Epithelial cell of proximal tubule (primary cell): ENCODE measurements around the gene NDUFB10. TPM values are rescaled to one million over a fixed set of nuclear protein-coding genes. Genes with fewer than 3 reads are reported as not detected.

Experiments used
- DNase-seq: peaks from one replicate; pipeline ENCODE4 v3.0.0-alpha.2; 2011; ENCODE audit warnings: low read depth
- H3K4me3 ChIP-seq: 2 replicates; pipeline ENCODE4 v1.5.1; 2011; ENCODE audit warnings: low read depth, mild to moderate bottlenecking, low read length
- total RNA-seq: library from RNA; depleted of rRNA; stranded (reverse); fragments of >200 nt; gene quantifications from 2 replicates; pipeline ENCODE4 v1.2.3, GENCODE V29; 2015
- TF ChIP-seq, protein P1 (sequence below): conservative IDR thresholded peaks from 2 replicates; pipeline ENCODE4 v1.5.1; 2012; ENCODE audit warnings: low read depth, mild to moderate bottlenecking, low read length

The NDUFB10 gene
- total RNA-seq, 1 donor from 2014 or later = 407 TPM

DNA sequence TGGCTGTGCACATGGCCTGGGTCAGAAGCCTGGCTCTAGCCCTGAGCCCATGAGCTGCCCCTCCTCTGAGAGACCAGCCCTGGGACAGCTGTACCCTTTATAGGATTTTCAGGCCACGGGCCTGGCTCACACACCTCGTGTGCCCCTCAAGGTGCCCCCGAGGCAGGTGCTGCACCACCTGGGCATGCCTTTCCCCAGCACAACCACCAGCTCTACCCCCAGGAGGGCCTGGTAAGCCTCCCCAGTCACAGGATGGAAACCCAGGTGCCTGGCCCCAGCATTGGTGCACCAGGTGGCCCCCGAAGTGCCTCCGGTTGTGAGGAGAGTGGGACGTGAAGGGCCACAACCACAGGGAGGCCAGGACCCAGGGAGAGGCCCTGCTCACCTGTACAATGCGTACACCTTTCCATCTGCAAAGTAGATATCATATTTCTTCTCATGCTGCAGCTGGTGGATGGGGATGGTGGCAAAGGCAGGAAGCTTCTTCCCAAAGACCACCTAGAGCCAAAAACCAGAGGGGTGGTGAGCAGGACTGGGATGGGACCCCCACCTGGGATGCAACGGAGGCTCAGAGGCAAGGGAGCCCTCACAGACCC lies 44.0 kb downstream of the NDUFB10 start:
- no peak for DNase-seq
- TF ChIP-seq, protein P1, sequence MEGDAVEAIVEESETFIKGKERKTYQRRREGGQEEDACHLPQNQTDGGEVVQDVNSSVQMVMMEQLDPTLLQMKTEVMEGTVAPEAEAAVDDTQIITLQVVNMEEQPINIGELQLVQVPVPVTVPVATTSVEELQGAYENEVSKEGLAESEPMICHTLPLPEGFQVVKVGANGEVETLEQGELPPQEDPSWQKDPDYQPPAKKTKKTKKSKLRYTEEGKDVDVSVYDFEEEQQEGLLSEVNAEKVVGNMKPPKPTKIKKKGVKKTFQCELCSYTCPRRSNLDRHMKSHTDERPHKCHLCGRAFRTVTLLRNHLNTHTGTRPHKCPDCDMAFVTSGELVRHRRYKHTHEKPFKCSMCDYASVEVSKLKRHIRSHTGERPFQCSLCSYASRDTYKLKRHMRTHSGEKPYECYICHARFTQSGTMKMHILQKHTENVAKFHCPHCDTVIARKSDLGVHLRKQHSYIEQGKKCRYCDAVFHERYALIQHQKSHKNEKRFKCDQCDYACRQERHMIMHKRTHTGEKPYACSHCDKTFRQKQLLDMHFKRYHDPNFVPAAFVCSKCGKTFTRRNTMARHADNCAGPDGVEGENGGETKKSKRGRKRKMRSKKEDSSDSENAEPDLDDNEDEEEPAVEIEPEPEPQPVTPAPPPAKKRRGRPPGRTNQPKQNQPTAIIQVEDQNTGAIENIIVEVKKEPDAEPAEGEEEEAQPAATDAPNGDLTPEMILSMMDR = no peak
- no peak overlapping the region for H3K4me3 ChIP-seq

DNA sequence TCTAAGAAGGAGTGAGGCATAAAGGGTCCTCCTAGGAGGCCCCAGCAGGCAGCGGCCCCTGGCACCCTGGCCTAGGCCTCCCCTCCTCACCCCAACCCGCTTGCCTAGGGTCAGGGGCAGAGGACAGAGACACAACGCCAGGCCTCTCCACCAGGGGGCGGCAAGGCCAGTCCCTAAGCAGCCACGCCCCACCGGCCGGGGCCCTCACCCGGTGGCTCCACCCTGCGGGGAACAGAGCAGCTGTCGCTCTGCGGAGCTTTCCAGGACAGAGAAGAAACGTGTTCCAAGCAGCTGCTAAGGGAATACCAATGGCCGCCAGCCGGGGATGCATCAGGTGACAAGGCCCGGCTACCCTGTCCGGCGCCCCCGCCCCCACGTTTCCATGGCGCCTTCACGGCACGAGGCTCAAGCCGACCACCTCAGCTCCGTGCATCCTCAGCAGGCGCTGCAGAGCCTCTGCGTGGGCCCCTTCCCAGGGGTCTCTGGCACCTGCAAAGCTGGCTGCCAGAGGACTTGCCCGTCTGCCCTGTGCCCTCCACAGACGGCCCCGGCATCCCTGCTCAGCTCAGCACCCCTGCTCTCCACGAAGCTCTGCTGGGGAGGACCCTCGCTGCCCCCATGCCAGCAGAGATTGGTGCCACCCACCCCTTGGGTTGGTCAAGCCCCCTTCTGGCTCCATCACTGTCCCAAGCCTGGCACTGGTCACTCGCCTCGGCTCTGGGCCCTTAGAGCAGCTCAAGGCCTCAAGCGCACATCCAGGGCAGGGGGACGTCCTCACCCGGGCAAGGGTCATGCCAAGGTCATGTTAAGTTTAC lies 44.7 kb downstream of the NDUFB10 start:
- TF ChIP-seq, protein P1 = peak; percentile 88
- H3K4me3 ChIP-seq = no peak overlapping the region
- DNase-seq = no peak

DNA sequence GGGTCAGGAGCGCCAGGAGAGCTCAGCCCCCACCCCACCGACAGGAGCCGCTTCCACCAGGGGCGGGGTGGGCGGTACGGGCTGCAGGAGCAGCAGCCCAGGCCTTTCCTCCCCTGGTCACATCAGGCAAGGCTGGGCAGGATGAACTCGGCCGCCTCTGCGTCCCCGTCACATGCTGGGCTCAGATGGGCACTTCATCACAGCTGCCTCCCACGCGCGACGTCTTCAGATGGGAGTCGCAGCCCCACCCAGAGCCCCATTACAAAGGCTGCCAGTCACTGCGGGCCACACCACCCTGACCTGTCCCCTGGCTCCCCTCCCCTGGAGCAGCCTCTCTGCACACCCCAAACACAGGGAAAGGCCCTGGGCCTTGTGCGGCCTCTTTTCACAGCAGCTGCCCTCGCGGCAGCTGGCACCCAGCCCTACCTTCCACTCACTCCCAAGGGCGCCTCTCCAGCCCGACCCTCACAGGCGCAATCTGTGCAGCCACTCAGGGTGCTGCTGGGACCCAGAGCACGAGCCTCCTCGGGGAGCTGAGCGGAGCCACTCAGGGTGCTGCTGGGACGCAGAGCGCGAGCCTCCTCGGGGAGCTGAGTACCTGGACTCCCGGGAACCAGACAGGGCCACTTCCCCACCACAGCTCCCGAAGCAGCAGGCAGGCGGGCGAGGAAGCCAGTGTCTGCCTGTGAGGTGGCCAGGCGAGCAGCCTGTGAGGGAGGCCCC lies 45.6 kb downstream of the NDUFB10 start:
- no peak for DNase-seq
- TF ChIP-seq, protein P1 = no peak
- H3K4me3 ChIP-seq = no peak overlapping the region

DNA sequence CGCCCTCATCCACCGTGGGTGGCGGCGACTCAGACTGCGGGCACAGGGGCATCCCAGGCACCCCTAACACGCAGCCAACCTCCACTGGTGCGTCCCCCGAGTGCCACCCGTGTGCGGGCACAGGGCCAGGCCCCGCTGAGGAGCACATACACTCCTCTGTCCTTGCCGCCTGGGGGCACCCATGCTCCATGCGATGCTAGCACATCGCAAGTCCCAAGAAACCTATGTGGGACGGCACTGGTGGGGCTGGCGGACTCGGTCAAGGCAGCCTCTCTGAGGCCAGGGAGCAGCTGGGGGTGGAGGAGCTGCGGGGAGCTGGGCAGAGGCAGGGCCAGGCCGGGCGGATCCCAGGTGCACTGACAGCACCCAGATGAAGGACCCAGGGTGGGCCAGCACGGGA lies 46.3 kb downstream of the NDUFB10 start:
- H3K4me3 ChIP-seq = no peak overlapping the region
- TF ChIP-seq, protein P1 = no peak
- DNase-seq = no peak

DNA sequence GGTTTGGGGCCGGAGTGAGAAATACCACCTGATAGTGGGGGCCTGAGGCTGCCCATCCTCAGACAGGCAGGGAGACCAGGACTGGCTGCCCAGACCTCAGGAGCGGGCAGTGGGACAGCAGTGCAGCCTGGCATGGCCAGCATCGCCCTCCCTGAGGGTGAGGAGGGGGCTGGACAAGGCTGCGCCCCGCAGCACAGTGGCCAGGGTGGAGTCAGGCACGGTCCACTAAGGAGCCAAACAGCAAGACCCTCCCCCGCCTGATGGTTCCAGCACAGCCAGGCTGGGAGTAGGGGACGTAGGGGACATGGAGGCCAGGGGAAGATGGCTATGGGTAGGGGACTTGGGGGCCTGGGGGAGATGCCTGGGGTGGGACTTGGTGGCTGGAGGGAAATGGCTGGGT lies 47.0 kb downstream of the NDUFB10 start:
- DNase-seq = no peak
- TF ChIP-seq, protein P1 = no peak
- H3K4me3 ChIP-seq = no peak overlapping the region

DNA sequence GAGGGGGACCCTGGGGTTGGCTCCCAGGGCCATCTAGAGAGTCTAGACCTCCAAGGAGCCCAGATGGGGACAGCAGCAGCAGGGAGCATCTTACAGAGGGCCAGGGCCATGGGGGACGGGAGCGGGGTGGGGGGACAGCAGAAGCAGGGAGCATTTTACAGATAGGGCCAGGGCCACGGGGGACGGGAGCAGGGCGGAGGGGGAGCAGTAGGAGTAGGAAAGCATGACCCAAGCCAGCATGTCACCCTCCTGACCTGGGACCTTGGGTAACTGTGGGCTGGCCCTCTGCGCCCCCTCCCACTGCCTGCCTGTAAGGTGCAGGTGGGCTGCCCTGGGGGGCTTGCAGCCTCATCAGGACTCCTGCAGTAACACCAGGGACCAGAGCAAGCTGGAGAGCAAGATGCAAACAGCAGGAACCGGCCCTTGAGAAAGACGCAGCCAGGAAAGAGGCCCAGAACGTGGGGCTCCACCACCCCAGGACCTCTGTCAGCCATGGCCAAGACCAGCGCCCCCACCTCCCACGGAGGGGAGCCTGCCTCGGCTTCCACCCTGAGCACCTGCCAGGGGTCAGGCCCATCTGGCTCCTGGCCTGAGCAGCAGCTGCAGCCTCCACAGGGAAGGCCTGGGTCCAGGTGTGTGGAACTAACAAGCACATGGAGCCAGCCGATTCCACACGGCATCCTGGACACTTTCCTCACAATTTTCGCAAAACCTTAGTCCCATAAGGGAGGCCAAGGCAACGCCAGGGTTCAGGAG lies 47.9 kb downstream of the NDUFB10 start:
- DNase-seq = no peak
- TF ChIP-seq, protein P1 = no peak
- no peak overlapping the region for H3K4me3 ChIP-seq
